ENCODE data around the gene STK16.

STK16 gene

GRCh38 chr2:219210886-219211362 is 34.4 kb upstream of the STK16 start:
- no peak for TF ChIP-seq CTCF (IDR thresholded peaks at IDR 0.05)
- H3K9me3 ChIP-seq (ENCODE audit: control insufficient read depth, low read length) = no peaks in the 10 kb centered on the region
- H3K9ac ChIP-seq = no peak overlapping the region
- no peaks in the 10 kb centered on the region for H3K79me2 ChIP-seq
- no peak overlapping the region for H3K4me2 ChIP-seq (ENCODE audit: low read length)
- H3K4me3 ChIP-seq (ENCODE audit: low read depth, low read length) = no peak overlapping the region
- peaks cover 15% of the 10 kb centered on the region for H3K4me1 ChIP-seq
- H3K27me3 ChIP-seq (ENCODE audit: control insufficient read depth, insufficient read depth, low read length) = no peaks in the 10 kb centered on the region
- no peak overlapping the region for H2AFZ ChIP-seq
- no peaks in the 10 kb centered on the region for H3K36me3 ChIP-seq (ENCODE audit: control insufficient read depth, insufficient read depth, low read length)
- no peak overlapping the region for H3K27ac ChIP-seq

GRCh38 chr2:219213026-219213415 is 32.3 kb upstream of the STK16 start:
- Histone ChIP-seq H3K27me3 (ENCODE audit: control insufficient read depth, insufficient read depth, low read length) (no peaks in the 10 kb centered on the region), H3K4me3 (ENCODE audit: low read depth, low read length) (no peak overlapping the region), H3K27ac (no peak overlapping the region), H3K36me3 (ENCODE audit: control insufficient read depth, insufficient read depth, low read length) (no peaks in the 10 kb centered on the region), H3K4me1 (peaks cover 7% of the 10 kb centered on the region), H3K9me3 (ENCODE audit: control insufficient read depth, low read length) (no peaks in the 10 kb centered on the region), H3K79me2 (no peaks in the 10 kb centered on the region), H3K9ac (no peak overlapping the region), H3K4me2 (ENCODE audit: low read length) (no peak overlapping the region), H2AFZ (no peak overlapping the region)
- no peak for TF ChIP-seq CTCF (IDR thresholded peaks at IDR 0.05)

- H3K9ac ChIP-seq = no peak overlapping the region
- no peak for TF ChIP-seq CTCF (IDR thresholded peaks at IDR 0.05)
- no peaks in the 10 kb centered on the region for H3K79me2 ChIP-seq
- H3K27me3 ChIP-seq (ENCODE audit: control insufficient read depth, insufficient read depth, low read length) = no peaks in the 10 kb centered on the region
- no peak overlapping the region for H3K4me3 ChIP-seq (ENCODE audit: low read depth, low read length)
- H3K36me3 ChIP-seq (ENCODE audit: control insufficient read depth, insufficient read depth, low read length) = no peaks in the 10 kb centered on the region
- H3K4me1 ChIP-seq = peaks cover 4% of the 10 kb centered on the region
- no peak overlapping the region for H3K4me2 ChIP-seq (ENCODE audit: low read length)
- no peak overlapping the region for H2AFZ ChIP-seq
- H3K27ac ChIP-seq = no peak overlapping the region
- H3K9me3 ChIP-seq (ENCODE audit: control insufficient read depth, low read length) = no peaks in the 10 kb centered on the region
Observed at GRCh38 chr2:219213486-219214071, 31.7 kb upstream of the STK16 start.

- H3K27me3 ChIP-seq (ENCODE audit: control insufficient read depth, insufficient read depth, low read length) = no peaks in the 10 kb centered on the region
- H2AFZ ChIP-seq = no peak overlapping the region
- H3K4me1 ChIP-seq = peaks cover 6% of the 10 kb centered on the region
- H3K4me3 ChIP-seq (ENCODE audit: low read depth, low read length) = no peak overlapping the region
- no peak overlapping the region for H3K4me2 ChIP-seq (ENCODE audit: low read length)
- no peak overlapping the region for H3K27ac ChIP-seq
- no peaks in the 10 kb centered on the region for H3K36me3 ChIP-seq (ENCODE audit: control insufficient read depth, insufficient read depth, low read length)
- H3K9me3 ChIP-seq (ENCODE audit: control insufficient read depth, low read length) = no peaks in the 10 kb centered on the region
- TF ChIP-seq CTCF (IDR thresholded peaks at IDR 0.05) = no peak
- H3K9ac ChIP-seq = no peak overlapping the region
- no peaks in the 10 kb centered on the region for H3K79me2 ChIP-seq
Observed at GRCh38 chr2:219214141-219214540, 31.1 kb upstream of the STK16 start.

GRCh38 chr2:219214786-219215185 is 30.5 kb upstream of the STK16 start:
- H3K27ac ChIP-seq = no peak overlapping the region
- peaks cover 12% of the 10 kb centered on the region for H3K4me1 ChIP-seq
- no peak overlapping the region for H2AFZ ChIP-seq
- no peaks in the 10 kb centered on the region for H3K36me3 ChIP-seq (ENCODE audit: control insufficient read depth, insufficient read depth, low read length)
- H3K79me2 ChIP-seq = no peaks in the 10 kb centered on the region
- H3K9ac ChIP-seq = no peak overlapping the region
- H3K4me2 ChIP-seq (ENCODE audit: low read length) = no peak overlapping the region
- H3K27me3 ChIP-seq (ENCODE audit: control insufficient read depth, insufficient read depth, low read length) = no peaks in the 10 kb centered on the region
- H3K9me3 ChIP-seq (ENCODE audit: control insufficient read depth, low read length) = no peaks in the 10 kb centered on the region
- H3K4me3 ChIP-seq (ENCODE audit: low read depth, low read length) = no peak overlapping the region
- TF ChIP-seq CTCF (IDR thresholded peaks at IDR 0.05) = no peak
